Limb (tissue), 2 donors: Measurements from ENCODE around the gene IGFBPL1.
"Not testable (repeated sequence)": the region's sequence is repeated elsewhere in the genome, so short reads cannot be mapped to it uniquely, and the experiment has no call there.

ENCODE experiments used
- DNase-seq, 2 donors: peaks; one replicate each; pipeline ENCODE4 v3.0.0-alpha.2; 2016; ENCODE audit errors: extremely low spot score in 2 of 2

IGFBPL1 gene

GRCh38 chr9:38380230-38380871 is 43.9 kb downstream of the IGFBPL1 start:
- DNase-seq = no peak

- not testable (repeated sequence) for DNase-seq
These were observed 46.7 kb downstream of the IGFBPL1 start for GRCh38 chr9:38377336-38378083.

- no peak for DNase-seq
These were observed 48.1 kb downstream of the IGFBPL1 start for GRCh38 chr9:38376021-38376670.

GRCh38 chr9:38375572-38375963 is 48.7 kb downstream of the IGFBPL1 start:
- DNase-seq = no peak

GRCh38 chr9:38374847-38375571 is 49.2 kb downstream of the IGFBPL1 start:
- DNase-seq = no peak

- no peak for DNase-seq
These were observed 50.6 kb downstream of the IGFBPL1 start for GRCh38 chr9:38373679-38374078.

GRCh38 chr9:38372762-38373619 is 51.3 kb downstream of the IGFBPL1 start:
- DNase-seq = no peak

- no peak for DNase-seq
These were observed 52.8 kb downstream of the IGFBPL1 start for GRCh38 chr9:38371495-38371894.

GRCh38 chr9:38370176-38370575 is 54.1 kb downstream of the IGFBPL1 start:
- DNase-seq = no peak

GRCh38 chr9:38368731-38369130 is 55.5 kb downstream of the IGFBPL1 start:
- DNase-seq = no peak

GRCh38 chr9:38367898-38368297 is 56.4 kb downstream of the IGFBPL1 start:
- no peak for DNase-seq

GRCh38 chr9:38363589-38363925 is 60.7 kb downstream of the IGFBPL1 start:
- no peak for DNase-seq

GRCh38 chr9:38362852-38363588 is 61.2 kb downstream of the IGFBPL1 start:
- peak; percentile 57 to 81 for DNase-seq

- DNase-seq = no peak
These were observed 62.8 kb downstream of the IGFBPL1 start for GRCh38 chr9:38361473-38361850.

GRCh38 chr9:38360839-38361472 is 63.3 kb downstream of the IGFBPL1 start:
- DNase-seq = no peak

GRCh38 chr9:38359689-38360385 is 64.4 kb downstream of the IGFBPL1 start:
- no peak for DNase-seq

- DNase-seq = no peak
These were observed 65.0 kb downstream of the IGFBPL1 start for GRCh38 chr9:38359297-38359653.

GRCh38 chr9:38358390-38359296 is 65.6 kb downstream of the IGFBPL1 start:
- DNase-seq = no peak
